HCT116 (cell line): Measurements from ENCODE around the gene IL15. TPM values are rescaled to one million over a fixed set of nuclear protein-coding genes. Genes with fewer than 3 reads are reported as not detected.

Experiments used
- ATAC-seq: fragments of 200-7000 bp; cut with Tn5 transposase; 2 replicates; pipeline ENCODE4 v1.9.1; 2020; ENCODE audit warnings: mild to moderate bottlenecking, moderate library complexity
- BruUV-seq: library from RNA; stranded (reverse); fragments of 400-500 nt; replicated peaks from 2 replicates; lab custom pipeline; 2021; lab: Mats Ljungman, UMichigan
- CTCF ChIA-PET: fragments of 300-600 bp; sonication (Branson Sonifier 250); formaldehyde crosslinking; loops from one replicate; lab custom pipeline; 2021; ENCODE audit warnings: antibody characterized with exemption; lab: Charles Lee
- POLR2A ChIA-PET: fragments of 300-600, 350-600 bp; sonication (Branson Sonifier 250); formaldehyde crosslinking; loops from one replicate; lab custom pipeline; 2021; ENCODE audit warnings: antibody characterized with exemption; lab: Charles Lee
- RAD21 ChIA-PET, 2 experiments: fragments of 300-600 bp; sonication (Branson Sonifier 250); formaldehyde crosslinking; loops; one replicate each; lab custom pipeline; 2023; ENCODE audit warnings: low total read pairs in 2 of 2; ENCODE audit not compliant: uncharacterized antibody in 2 of 2, unreplicated experiment in 2 of 2, low non-redundant PET in 1 of 2; lab: Charles Lee
- DNase-seq: peaks from one replicate; pipeline ENCODE4 v3.0.0-alpha.2; 2010; ENCODE audit warnings: low read depth, low spot score
- H2AFZ ChIP-seq: fragments of 200-600 bp; shearing (Covaris generic), sonication (generic); 2 replicates; pipeline ENCODE4 v1.6.1; 2017; ENCODE audit warnings: low read depth, mixed run types, mixed read lengths, antibody characterized with exemption, low read length; ENCODE audit not compliant: poor library complexity, severe bottlenecking
- H3K27ac ChIP-seq: 2 replicates; pipeline ENCODE4 v1.5.1; 2012; ENCODE audit warnings: low read depth, low read length
- H3K27me3 ChIP-seq: fragments of 200-600 bp; sonication (generic); 2 replicates; pipeline ENCODE4 v1.6.1; 2016; ENCODE audit warnings: mixed run types, low read length, mixed read lengths; ENCODE audit not compliant: insufficient read depth
- H3K36me3 ChIP-seq, 2 experiments: fragments of 200-500 bp in 1 of 2; fragments of 200-600 bp in 1 of 2; sonication (Bioruptor generic) in 1 of 2; sonication (generic) in 1 of 2; 2 replicates each; pipeline versions ENCODE4 v1.5.1 to v1.6.1; 2014 to 2016; ENCODE audit warnings: low read length in 2 of 2, inconsistent platforms in 1 of 2, mixed read lengths in 1 of 2, mixed run types in 1 of 2; ENCODE audit not compliant: insufficient read depth in 2 of 2, control insufficient read depth in 1 of 2
- H3K4me1 ChIP-seq, 2 experiments: fragments of 200-600 bp in 1 of 2; sonication (generic) in 1 of 2; 2 replicates each; pipeline versions ENCODE4 v1.5.1 to v1.6.1; 2012 to 2017; ENCODE audit warnings: low read length in 2 of 2, inconsistent platforms in 1 of 2, mild to moderate bottlenecking in 1 of 2, mixed read lengths in 1 of 2, mixed run types in 1 of 2, moderate library complexity in 1 of 2; ENCODE audit not compliant: insufficient read depth in 2 of 2, control insufficient read depth in 1 of 2
- H3K4me2 ChIP-seq: fragments of 200-600 bp; sonication (generic); 2 replicates; pipeline ENCODE4 v1.6.1; 2017; ENCODE audit warnings: mixed run types, low read length, mixed read lengths
- H3K4me3 ChIP-seq, 2 experiments: fragments of 200-600 bp in 1 of 2; sonication (generic) in 1 of 2; replicated peaks in 1 of 2; 2 replicates each; pipeline ENCODE4 v1.5.1; 2011 to 2016; ENCODE audit warnings: low read length in 2 of 2, control low read depth in 1 of 2, low read depth in 1 of 2, mild to moderate bottlenecking in 1 of 2, mixed read lengths in 1 of 2, mixed run types in 1 of 2
- H3K79me2 ChIP-seq: fragments of 200-600 bp; sonication (generic); 2 replicates; pipeline ENCODE4 v1.6.1; 2017; ENCODE audit warnings: mild to moderate bottlenecking, mixed run types, low read length, moderate library complexity, mixed read lengths; ENCODE audit not compliant: insufficient read depth
- H3K9ac ChIP-seq: fragments of 200-600 bp; sonication (generic); 2 replicates; pipeline ENCODE4 v1.6.1; 2016; ENCODE audit warnings: low read length, mixed read lengths
- H3K9me2 ChIP-seq: fragments of 200-600 bp; sonication (generic), shearing (Covaris generic); 2 replicates; pipeline ENCODE4 v1.6.1; 2017; ENCODE audit warnings: mixed run types, mild to moderate bottlenecking, moderate library complexity; ENCODE audit not compliant: insufficient read depth
- H3K9me3 ChIP-seq, 2 experiments: fragments of 200-500 bp in 1 of 2; fragments of 200-600 bp in 1 of 2; sonication (Bioruptor generic) in 1 of 2; sonication (generic) in 1 of 2; 2 replicates each; pipeline ENCODE4 v1.6.1; 2014 to 2017; ENCODE audit warnings: low read length in 2 of 2, mixed read lengths in 2 of 2, inconsistent platforms in 1 of 2, low read depth in 1 of 2, mild to moderate bottlenecking in 1 of 2, mixed run types in 1 of 2, moderate library complexity in 1 of 2; ENCODE audit not compliant: control insufficient read depth in 1 of 2, insufficient read depth in 1 of 2
- H4K20me1 ChIP-seq: fragments of 200-600 bp; sonication (generic), shearing (Covaris generic); 2 replicates; pipeline ENCODE4 v1.6.1; 2017; ENCODE audit warnings: mixed run types, mild to moderate bottlenecking, moderate library complexity; ENCODE audit not compliant: insufficient read depth
- ATF3 ChIP-seq: IDR thresholded peaks from 2 replicates; pipeline ENCODE4 v1.6.1; 2012
- CBX3 ChIP-seq: IDR thresholded peaks from 2 replicates; pipeline ENCODE4 v1.6.1; 2012; ENCODE audit warnings: low read depth
- CEBPB ChIP-seq: IDR thresholded peaks from 2 replicates; pipeline ENCODE4 v1.6.1; 2012; ENCODE audit warnings: low read depth
- ELF1 ChIP-seq: IDR thresholded peaks from 2 replicates; pipeline ENCODE4 v1.6.1; 2012; ENCODE audit warnings: low read depth, borderline replicate concordance
- EZH2 ChIP-seq: fragments of 200-600 bp; sonication (generic); IDR thresholded peaks from 2 replicates; pipeline ENCODE4 v1.6.1; 2017; ENCODE audit warnings: antibody characterized with exemption, mixed run types
- MAX ChIP-seq: IDR thresholded peaks from 2 replicates; pipeline ENCODE4 v1.6.1; 2012
- POLR2A ChIP-seq: IDR thresholded peaks from 2 replicates; pipeline ENCODE4 v1.7.0; 2011; ENCODE audit warnings: borderline replicate concordance; ENCODE audit not compliant: insufficient read depth, insufficient read length; ENCODE audit errors: extremely low read depth
- SP1 ChIP-seq: IDR thresholded peaks from 2 replicates; pipeline ENCODE4 v1.6.1; 2012; ENCODE audit warnings: low read depth
- TCF7L2 ChIP-seq: IDR thresholded peaks from 2 replicates; pipeline ENCODE4 v1.7.0; 2011; ENCODE audit warnings: borderline replicate concordance, inconsistent platforms; ENCODE audit not compliant: insufficient read depth, insufficient read length; ENCODE audit errors: extremely low read depth
- ZFX ChIP-seq: fragments of 450-650 bp; IDR thresholded peaks from 2 replicates; pipeline ENCODE4 v1.6.1; 2017
- ZNF274 ChIP-seq: fragments of 200-500 bp; sonication (Bioruptor generic); IDR thresholded peaks from 2 replicates; pipeline ENCODE4 v1.6.1; 2014; ENCODE audit warnings: mild to moderate bottlenecking, low read depth, low read length, inconsistent platforms
- intact Hi-C: fragments of 100-400 bp; cut with micrococcal nuclease; formaldehyde crosslinking; loops from 2 replicates; pipeline ENCODE4 v1.10.0; 2022
- total RNA-seq: library from RNA; stranded (reverse); gene quantifications from one replicate; pipeline ENCODE4 v1.2.1, GENCODE V29; 2021; ENCODE audit not compliant: unreplicated experiment
- TF ChIP-seq, protein P1 (sequence below): IDR thresholded peaks from 2 replicates; pipeline ENCODE4 v1.6.1; 2011; ENCODE audit warnings: mild to moderate bottlenecking, low read length, moderate library complexity; ENCODE audit not compliant: insufficient replicate concordance; ENCODE audit errors: extremely low read depth
- TF ChIP-seq, protein P2 (sequence below), 3 experiments: fragments of 200-600 bp in 1 of 3; sonication (generic) in 1 of 3; IDR thresholded peaks in 2 of 3; conservative IDR thresholded peaks in 1 of 3; 2 replicates each; pipeline ENCODE4 v1.5.1; 2012 to 2017; ENCODE audit warnings: low read depth in 2 of 3, low read length in 2 of 3, antibody characterized with exemption in 1 of 3, borderline replicate concordance in 1 of 3, control low read depth in 1 of 3, mild to moderate bottlenecking in 1 of 3, mixed read lengths in 1 of 3, mixed run types in 1 of 3, moderate library complexity in 1 of 3; ENCODE audit not compliant: insufficient read depth in 1 of 3

IL15 gene
- total RNA-seq, 1 experiment from 2014 or later = 1.2 TPM

- Histone ChIP-seq H3K4me3 (no peak overlapping the region), H3K9ac (no peak overlapping the region), H3K36me3 (no peaks in the 10 kb centered on the region), H2AFZ (no peak overlapping the region), H3K27ac (no peak overlapping the region), H3K4me2 (no peak overlapping the region), H3K4me1 (no peaks in the 10 kb centered on the region), H3K27me3 (no peaks in the 10 kb centered on the region), H4K20me1 (no peaks in the 10 kb centered on the region), H3K79me2 (no peaks in the 10 kb centered on the region), H3K9me3 (no peaks in the 10 kb centered on the region), H3K9me2 (no peaks in the 10 kb centered on the region)
- CTCF ChIA-PET = no interaction called here
- intact Hi-C loops = no loop called here
- DNase-seq (no peak), ATAC-seq (no peak)
- TF ChIP-seq EZH2 (no peak), CEBPB (no peak), ELF1 (no peak), POLR2A (no peak), TCF7L2 (no peak), ZNF274 (no peak), SP1 (no peak), MAX (no peak), ATF3 (no peak), CBX3 (no peak), ZFX (no peak)
- TF ChIP-seq, protein P1, sequence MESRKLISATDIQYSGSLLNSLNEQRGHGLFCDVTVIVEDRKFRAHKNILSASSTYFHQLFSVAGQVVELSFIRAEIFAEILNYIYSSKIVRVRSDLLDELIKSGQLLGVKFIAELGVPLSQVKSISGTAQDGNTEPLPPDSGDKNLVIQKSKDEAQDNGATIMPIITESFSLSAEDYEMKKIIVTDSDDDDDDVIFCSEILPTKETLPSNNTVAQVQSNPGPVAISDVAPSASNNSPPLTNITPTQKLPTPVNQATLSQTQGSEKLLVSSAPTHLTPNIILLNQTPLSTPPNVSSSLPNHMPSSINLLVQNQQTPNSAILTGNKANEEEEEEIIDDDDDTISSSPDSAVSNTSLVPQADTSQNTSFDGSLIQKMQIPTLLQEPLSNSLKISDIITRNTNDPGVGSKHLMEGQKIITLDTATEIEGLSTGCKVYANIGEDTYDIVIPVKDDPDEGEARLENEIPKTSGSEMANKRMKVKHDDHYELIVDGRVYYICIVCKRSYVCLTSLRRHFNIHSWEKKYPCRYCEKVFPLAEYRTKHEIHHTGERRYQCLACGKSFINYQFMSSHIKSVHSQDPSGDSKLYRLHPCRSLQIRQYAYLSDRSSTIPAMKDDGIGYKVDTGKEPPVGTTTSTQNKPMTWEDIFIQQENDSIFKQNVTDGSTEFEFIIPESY = no peak
- TF ChIP-seq, protein P2, sequence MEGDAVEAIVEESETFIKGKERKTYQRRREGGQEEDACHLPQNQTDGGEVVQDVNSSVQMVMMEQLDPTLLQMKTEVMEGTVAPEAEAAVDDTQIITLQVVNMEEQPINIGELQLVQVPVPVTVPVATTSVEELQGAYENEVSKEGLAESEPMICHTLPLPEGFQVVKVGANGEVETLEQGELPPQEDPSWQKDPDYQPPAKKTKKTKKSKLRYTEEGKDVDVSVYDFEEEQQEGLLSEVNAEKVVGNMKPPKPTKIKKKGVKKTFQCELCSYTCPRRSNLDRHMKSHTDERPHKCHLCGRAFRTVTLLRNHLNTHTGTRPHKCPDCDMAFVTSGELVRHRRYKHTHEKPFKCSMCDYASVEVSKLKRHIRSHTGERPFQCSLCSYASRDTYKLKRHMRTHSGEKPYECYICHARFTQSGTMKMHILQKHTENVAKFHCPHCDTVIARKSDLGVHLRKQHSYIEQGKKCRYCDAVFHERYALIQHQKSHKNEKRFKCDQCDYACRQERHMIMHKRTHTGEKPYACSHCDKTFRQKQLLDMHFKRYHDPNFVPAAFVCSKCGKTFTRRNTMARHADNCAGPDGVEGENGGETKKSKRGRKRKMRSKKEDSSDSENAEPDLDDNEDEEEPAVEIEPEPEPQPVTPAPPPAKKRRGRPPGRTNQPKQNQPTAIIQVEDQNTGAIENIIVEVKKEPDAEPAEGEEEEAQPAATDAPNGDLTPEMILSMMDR (IDR thresholded peaks at IDR 0.05 in 2 of 3, conservative IDR thresholded peaks at IDR 0.05 in 1 of 3; ENCODE audit: borderline replicate concordance in 1 of 3, insufficient read depth in 1 of 3, low read depth in 2 of 3, low read length in 2 of 3) = no peak
- POLR2A ChIA-PET = no interaction called here
- RAD21 ChIA-PET = no interaction called here
- no TSS peak for BruUV-seq
Observed at GRCh38 chr4:141610365-141610764, 26.0 kb upstream of the IL15 start.
